T follicular helper cell (primary cell): ENCODE data around the gene STAT4.
"Not testable (repeated sequence)": the region's sequence is repeated elsewhere in the genome, so short reads cannot be mapped to it uniquely, and the experiment has no call there.

ENCODE experiments used
- DNase-seq: peaks from one replicate; pipeline ENCODE4 v3.0.0-alpha.2; 2020; ENCODE audit warnings: low read depth

Gene STAT4

DNA sequence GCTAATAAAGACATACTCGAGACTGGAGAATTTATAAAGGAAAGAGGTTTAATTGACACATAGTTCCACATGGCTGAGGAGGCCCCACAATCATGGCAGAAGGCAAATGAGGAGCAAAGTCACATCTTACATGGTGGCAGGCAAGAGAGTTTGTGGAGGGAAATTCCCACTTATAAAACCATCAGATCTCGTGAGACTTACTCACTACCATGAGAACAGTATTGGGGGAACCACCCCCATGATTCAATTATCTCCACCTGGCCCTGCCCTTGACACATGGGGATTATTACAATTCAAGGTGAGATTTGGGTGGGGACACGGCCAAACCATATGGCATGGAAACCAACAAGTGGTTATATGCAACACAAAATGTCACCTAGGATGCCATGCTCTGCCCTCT lies 155.5 kb downstream of the STAT4 start:
- not testable (repeated sequence) for DNase-seq

DNA sequence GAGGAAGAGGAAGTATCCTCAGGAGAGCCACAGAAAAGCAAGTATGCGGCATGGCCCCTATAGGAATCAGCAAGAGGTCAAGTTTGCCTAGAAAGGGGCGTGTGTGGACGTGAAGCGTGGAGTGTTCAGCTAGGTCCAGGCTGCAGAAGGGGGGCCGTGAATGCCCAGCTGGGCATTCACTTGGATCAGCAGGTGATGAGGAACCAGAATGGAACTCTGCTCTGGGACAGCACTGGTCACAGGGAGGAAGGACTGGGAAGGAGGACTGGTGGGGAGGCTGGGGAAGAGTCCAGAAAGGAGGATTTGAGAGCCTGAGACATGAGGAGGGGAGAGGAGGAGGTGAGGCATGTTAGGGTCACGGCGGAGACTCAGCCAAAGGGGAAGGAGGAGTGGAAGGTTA lies 156.6 kb downstream of the STAT4 start:
- no peak for DNase-seq

DNA sequence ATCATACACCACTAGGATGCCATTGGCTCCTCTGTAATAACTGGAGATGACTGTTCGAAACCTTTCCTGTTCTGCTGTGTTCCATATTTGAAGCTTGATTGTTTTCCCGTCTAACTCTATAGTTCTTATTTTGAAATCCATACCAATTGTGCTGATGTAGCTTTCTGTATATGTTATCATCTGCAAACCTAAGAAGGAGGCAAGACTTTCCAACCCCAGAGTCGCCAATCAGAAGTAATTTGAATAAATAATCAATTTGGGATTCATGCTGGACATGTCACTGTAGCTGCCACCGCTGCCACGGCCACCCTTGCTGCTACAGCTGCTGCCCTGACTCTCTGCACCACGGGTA lies 157.5 kb downstream of the STAT4 start:
- DNase-seq, result no peak

DNA sequence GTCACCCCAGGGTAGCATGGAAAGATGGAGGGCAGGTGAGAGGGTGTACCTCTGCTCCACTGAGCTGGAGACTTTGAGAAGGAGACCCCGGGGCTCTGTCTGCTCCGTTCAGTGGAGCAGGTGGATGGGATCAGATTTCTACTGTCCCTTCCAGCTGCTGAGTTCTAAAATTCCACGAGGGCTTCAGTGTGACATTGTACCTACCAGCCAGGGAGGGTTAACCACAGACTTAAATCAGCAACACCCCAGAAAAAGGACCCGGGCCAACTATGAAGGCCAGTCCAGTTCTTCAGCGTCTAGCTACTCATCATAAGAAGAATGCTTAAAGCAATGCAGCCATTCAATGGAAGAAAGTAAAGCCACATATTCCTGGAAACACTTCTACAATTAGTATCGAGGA lies 160.7 kb downstream of the STAT4 start:
- DNase-seq, result no peak

DNA sequence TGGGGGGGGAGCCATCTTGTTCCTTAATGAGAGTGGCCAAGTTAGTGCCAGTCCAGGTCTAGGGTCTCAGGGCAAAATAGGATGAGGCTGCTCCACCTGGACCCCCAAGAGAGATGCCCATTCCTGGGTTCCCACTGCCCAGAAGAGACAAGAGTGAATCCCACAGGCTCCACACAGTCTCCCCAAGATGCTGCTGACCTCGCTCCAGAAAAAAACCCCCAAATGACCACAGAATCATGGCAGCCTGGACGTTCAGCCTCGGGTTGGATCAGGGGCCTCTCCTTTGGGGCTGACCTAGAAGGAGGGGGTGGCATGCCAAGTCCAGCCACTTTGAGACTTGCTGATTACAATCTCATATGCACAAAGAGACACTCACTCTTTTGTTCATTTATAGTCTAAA lies 161.9 kb downstream of the STAT4 start:
- no peak for DNase-seq

DNA sequence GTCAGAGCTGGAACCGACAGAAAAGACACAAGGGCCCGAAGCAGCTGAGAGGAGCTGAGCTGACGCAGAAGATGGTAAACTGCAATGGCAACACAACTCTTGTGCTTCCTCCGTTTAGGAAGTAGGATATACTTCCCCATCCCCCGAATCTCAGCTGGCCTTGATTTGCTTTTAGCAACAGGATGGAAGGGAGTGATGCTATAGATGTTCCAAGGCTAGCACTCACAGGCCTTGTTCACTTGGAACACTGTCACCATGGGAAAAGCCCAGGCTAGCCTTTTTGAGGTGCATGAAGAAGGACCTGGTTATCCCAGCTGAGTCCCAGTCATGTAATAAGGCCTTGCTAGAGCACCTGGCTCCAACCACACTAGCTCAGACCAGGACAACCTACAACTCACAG lies 162.9 kb downstream of the STAT4 start:
- DNase-seq, result no peak

DNA sequence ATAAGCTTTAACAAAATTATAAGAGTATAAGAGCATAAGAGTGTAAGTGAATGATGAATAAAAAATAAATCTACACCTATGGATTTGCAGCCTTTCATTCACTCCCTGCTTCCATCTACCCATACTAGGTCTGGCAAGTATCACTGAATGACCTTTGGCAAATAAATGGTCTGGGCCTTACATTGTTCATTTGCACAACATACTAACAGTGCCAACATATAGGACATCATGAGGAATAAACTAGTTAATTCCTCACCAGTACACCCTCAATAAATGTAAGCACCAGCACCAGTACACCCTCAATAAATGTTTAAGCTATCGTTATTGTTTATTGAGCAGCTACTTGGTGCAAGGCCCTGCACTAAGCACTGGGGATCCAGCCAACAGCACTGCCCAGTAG lies 163.7 kb downstream of the STAT4 start:
- no peak for DNase-seq

DNA sequence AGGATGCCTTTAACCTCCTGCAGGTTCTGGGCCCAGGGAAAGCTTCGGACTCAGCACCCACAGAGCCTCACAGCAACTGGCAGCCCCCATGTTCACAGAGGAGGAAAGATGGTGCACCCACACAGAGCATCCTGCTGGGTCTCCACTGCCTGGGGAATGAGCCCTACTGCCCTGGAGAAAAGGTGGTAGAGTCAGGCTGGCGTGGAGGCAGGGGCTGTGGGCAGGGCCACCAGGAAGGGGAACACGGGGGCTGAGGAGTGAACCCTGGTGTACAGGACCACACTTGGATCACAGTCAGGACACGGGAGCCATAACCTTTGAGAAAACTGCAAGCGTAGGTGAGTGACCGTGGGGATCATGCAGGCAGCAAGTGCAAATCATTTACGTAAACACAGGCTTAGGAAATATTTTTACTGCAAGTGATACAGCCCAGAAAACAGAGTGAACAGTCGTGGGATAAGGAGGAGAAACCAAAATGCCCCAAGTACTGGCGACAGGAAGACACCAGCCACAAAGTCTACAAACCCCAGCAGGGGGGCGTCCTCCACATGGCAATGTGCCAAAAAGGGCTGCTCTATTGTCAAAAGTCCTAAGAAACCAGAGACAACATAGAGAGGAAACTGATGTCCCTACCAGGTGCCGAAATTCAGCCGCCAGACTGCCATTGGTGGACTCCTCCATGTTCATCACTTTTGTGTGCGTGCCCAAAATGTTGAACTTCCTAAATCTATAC lies 164.4 kb downstream of the STAT4 start:
- DNase-seq, result no peak

DNA sequence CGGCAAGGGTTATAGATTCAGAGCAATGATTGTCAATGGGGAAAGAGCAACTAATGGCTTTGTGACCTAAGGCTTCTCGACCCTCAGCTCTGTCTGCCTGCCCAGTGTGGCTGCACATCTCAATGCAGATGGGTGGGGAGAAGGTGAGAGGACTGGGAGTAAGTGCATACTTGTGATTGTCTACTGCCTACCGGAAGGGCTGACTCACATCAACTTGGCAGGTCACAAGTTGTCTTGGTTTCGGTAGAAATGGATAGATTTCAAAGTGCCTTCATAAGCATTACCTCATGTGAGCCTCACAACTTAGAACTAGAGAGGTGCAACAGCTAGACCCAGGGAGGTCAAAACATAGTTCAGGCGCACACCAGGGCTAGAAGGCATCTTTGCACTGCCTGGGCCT lies 166.2 kb downstream of the STAT4 start:
- no peak for DNase-seq

DNA sequence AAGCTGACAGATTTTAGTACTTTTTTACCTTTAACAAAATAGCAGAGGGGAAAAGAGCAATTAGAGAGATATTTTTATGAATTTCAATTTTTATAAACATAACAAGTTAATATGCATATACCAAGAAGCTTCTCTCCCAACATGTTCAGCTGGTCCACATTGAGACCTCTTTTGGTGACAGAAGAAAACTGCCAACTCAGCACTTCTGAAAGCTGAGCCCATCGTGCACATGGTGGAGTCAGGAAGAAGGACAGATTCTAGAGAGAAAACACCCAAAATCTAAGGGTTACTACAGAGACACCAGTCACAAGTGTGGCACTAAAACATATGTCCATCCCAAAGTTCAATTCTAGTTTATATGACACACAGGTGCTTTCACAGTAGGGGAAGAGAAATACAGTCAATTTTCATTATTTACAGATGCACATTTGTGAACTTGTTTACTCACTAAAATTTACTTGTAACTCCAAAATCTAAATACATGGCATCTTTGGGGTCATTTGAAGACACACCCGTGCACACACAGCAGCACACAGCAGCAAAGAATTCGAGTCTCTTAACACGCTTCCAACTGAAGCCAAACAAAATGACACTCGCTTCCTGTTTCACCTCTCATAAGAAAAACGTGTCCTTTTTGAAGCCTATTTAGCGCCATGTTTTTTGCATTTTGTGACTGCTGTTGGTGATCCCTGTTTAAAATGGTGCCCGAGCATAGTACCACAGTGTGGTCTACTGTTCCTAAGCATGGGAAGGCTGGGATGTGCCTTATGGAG lies 168.3 kb downstream of the STAT4 start:
- DNase-seq, result no peak

DNA sequence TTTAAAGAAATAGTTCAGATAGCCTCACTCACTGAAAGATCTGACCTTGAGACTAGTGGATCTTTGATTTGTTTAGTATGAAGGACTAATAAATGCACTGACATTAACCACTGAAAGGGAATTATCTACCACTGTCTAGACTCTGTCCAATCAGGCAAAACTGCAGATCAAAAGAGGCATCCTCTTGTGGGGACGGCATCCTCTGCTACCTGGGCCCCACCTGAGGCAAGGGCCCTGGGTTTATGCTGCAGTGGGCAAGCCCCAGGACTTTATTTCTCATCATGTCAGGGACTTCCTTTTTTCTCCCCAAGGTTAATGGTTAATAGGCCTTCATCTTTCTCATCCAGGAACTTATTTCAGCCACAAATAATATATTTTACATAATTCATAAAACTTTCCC lies 169.1 kb downstream of the STAT4 start:
- no peak for DNase-seq

DNA sequence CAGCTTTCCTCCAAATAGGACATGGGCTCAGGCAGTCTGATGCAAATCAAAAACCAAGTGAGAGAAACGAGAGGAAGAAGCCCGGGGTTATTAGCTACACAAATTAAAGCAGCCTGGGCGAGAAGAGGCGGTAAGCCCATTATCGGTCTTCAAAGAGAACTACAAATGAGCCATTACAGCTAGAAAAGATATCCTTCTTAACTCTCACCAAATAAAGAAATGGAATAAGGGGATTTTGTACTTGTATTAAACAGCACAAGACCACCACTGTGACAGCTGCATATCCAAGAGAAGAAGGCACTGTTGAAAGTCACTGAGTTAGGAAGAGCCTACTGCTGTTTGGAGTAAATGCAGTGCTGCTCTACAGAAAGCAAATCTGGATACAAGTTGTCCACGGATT lies 169.5 kb downstream of the STAT4 start:
- no peak for DNase-seq

DNA sequence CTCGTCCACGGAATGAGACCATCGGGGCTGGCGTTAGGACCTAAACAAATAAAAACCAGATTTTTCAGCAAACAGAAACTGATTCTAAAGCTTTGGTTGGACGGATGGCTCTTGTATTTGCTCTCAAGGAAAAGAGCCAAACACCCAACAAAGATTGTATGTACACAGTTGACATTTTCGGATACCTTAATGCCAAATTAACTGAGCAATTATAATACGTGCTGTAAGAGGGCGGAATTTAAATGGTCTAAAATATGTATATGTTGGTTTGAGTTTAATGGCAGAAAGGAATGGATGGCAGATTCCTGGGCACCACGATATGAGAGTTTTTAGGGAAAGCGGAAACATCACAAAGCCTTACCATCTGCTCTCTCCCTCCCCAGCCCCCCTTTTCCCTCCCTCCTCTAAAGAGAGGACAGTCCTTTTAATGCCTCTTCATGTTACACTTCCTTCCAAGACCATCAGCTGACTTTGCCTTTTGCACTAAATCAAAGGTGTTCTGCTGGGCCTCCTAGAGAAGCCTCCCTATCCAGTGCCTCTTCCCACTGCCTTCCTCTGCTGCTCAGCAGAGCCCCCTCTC lies 170.1 kb downstream of the STAT4 start:
- no peak for DNase-seq

DNA sequence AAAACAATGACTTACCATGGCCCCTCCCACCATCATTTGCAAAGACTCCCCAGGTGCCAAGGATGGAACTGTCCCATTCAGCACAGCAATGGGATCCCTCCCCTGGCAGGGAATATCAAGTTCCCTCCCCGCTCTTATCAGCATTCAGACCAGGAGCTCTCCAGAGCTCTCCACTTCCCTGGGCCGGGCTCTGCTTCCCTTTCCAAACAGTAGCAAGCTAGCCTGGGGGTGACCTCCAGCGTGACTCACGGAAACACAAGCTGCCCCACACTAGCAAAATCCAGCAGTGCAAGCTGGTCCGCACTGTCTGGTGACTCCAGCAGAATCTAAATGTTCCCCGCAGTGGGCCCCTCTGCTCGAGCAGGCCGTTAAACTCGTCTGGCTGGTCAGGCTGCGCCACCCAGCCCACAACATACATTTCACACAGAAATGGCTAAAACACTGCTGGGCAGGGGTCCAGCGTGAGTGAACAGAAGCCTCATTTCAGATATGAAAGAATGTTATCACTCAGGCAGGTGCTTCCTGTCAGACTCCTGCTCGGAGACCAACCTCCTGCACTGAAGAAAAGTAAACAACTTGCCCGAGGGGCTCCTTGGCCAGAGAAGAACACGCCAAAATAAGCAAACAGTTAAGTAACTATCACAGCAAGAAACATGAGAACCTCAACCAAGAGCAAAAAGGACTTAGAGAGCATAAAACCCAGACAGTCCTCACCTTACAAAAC lies 170.7 kb downstream of the STAT4 start:
- no peak for DNase-seq
